Dedifferentiated amniotic fluid mesenchymal stem cell (primary cell): ENCODE results near the gene C1GALT1.
A peak's percentile ranks its signal among the peaks of the same experiment; 100 is the strongest.
"Not testable (repeated sequence)": the region's sequence is repeated elsewhere in the genome, so short reads cannot be mapped to it uniquely, and the experiment has no call there.

ENCODE experiments used
- DNase-seq: peaks from one replicate; pipeline ENCODE4 v3.0.0-alpha.2; 2016; ENCODE audit errors: extremely low spot score

C1GALT1 gene

GRCh38 chr7:7182156-7183060 is at the start of gene C1GALT1:
TSS of gene C1GALT1 (plus strand) at chr7:7182544. CDS start at chr7:7234320, 51,776 bp downstream.
- DNase-seq = peak; percentile 94

DNA sequence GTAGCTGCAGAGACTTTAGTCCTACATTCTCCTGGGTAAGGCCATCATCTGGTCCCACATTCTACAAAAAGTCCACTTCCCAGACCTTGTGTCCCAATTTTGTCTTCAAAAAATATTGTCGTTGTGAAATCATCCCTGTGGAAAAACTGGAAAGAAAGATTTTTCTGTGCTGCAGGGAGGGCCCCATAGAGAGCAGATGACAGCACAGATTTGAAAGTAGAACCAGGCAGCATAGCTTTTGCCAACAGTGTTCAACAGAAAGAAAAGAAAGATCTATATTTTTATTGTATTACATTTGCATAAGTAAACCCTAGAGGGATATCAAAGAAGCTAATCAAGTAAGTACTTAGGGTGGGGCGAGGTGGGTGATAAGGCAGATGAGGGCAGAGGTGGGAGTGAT is 48.3 kb upstream of the C1GALT1 start:
- DNase-seq = no peak

GRCh38 chr7:7135074-7135473 is 47.3 kb upstream of the C1GALT1 start:
- DNase-seq = no peak

DNA sequence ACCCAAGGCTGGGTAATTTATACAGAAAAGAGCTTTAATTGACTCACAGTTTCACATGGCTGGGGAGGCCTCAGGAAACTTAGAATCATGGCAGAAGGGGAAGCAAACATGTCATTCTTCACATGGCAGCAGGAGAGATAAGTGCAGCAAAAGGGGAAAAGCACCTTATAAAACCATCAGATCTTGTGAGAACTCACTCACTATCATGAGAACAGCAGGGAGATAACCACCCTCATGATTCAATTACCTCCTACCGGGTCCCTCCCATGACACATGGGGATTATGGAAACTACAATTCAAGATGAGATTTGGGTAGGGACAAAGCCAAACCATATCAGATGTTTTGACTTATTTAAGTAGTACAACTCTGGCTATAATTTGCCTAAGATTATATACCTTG is 46.4 kb upstream of the C1GALT1 start:
- not testable (repeated sequence) for DNase-seq

GRCh38 chr7:7136466-7137381 is 45.6 kb upstream of the C1GALT1 start:
- no peak for DNase-seq

GRCh38 chr7:7138897-7139296 is 43.4 kb upstream of the C1GALT1 start:
- no peak for DNase-seq

GRCh38 chr7:7143404-7143803 is 38.9 kb upstream of the C1GALT1 start:
- DNase-seq = not testable (repeated sequence)

DNA sequence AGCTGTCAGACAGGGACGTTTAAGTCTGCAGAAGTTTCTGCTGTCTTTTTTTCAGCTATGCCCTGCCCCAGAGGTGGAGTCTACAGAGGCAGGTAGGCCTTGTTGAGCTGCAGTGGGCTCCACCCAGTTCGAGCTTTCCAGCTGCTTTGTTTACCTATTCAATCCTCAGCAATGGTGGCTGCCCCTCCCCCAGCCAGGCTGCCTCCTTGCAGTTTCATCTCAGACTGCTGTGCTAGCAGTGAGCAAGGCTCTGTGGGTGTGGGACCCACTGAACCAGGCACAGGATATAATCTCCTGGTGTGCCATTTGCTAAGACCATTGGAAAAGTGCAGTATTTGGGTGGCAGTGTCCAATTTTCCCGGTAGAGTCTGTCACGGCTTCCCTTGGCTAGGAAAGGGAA is 37.2 kb upstream of the C1GALT1 start:
- not testable (repeated sequence) for DNase-seq

DNA sequence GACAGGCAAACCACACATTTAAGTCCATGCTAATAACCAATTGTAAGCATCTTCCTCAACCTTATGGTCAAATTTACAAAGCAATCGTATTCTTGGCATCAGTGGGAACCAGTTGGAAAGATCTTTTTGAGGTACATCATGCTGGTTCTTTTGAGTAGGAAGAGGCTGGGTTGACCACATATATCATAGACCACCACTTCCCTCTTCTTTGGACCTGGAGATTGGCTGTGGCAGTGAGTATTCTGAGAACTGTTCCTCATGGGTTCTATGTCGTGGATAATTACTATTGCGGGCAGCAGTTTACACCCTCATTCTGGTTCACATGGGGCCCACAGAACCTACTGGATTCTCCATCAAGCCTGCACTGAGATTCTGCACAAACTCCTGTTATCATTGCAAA is 35.5 kb upstream of the C1GALT1 start:
- no peak for DNase-seq

- DNase-seq = no peak
These were observed 33.4 kb upstream of the C1GALT1 start for GRCh38 chr7:7148798-7149481.

DNA sequence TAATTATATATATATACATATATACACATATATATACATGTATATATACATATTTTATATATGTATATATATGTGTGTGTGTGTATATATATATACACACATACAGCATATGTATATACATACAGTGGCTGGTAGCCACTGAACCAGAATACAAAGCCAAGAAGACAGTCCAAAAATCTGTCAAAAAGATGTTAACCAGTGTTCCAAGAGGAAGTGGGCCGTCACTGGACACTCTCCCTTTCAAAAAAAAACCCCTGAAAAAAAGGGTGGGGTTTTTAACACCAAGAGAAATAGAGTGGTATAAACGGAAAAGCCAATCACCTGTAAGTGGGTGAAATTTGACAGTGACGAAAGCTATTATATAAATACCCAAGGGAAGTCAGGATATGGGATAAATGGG is 31.1 kb upstream of the C1GALT1 start:
- DNase-seq = no peak

- no peak for DNase-seq
These were observed 30.5 kb upstream of the C1GALT1 start for GRCh38 chr7:7151865-7152264.

DNA sequence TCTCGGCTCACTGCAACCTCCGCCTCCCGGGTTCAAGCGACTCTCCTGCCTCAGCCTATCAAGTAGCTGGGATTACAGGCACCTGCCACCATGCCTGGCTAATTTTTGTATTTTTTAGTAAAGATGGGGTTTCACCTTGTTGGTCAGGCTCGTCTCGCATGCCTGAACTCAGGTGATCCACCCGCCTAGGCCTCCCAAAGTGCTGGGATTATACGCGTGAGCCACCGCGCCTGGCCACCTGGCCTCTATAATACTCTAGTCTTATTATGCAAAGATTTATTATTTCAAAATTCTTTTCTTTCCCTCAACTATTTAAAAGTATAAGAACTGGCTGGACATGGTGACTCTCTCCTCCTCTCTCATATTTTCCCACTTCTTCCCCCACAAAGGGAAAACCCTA is 30.0 kb upstream of the C1GALT1 start:
- no peak for DNase-seq

DNA sequence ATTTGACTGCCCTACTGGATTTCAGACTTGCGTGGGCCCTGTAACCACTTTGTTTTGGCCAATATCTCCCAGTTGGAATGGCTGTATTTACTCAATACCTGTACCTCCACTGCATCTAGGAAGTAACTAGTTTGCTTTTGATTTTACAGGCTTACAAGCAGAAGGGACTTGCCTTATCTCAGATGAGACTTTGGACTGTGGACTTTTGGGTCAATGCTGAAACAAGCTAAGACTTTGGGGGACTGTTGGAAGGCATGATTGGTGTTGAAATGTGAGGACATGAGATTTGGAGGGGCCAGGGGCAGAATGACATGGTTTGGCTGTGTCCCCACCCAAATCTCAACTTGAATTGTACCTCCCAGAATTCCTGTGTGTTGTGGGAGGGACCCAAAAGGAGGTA is 28.0 kb upstream of the C1GALT1 start:
- DNase-seq = not testable (repeated sequence)

DNA sequence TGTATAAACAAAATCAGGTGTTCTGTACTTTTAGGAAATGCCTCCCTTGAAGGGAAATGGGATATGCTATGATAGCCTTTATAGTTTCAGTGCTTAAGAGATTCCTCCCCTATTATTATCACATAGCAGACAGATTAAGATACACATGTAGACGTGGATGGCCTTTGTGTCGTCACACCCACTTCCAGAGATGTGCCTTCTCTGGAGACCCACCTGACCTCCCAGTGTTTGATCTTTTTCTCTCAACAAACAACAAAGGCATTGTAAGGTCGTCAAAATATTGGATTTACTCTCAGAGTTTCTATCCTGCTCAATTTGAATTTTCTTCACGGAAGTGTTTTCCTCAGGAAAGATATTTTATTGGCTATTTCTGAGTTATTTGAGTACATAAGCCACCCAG is 25.7 kb upstream of the C1GALT1 start:
- DNase-seq = no peak

DNA sequence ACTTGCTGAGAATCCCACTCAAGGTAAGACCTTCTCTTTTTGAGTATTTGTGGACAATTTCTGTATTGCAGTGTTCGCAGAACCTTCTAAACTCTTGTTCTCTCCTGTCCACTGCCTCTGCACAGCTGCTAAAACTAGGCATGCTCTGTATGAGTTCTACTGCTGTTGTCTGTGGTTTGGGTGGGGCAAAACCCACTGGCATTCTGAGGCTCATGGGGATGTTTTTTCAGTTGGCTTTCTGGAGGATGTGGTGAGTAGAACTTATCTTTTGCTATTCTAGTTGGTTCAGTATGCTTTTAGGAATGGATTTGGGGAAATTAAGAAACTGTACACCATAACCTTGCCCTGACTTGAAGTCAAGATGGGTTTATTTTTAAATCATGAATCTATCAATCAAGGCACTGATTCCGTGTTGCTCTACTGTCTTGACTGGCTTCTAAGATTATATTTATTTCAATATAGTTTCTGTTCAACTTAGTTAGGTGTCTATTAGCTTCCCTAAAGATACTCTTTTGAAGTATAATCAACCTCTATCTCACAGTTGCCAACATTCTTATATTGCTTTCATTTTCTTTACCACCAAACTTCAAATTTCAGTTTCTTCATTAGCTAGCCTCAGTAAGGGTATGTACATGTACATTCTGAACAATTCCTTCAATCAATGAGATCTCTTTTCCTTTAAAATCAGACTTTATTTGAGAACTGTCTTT is 25.0 kb upstream of the C1GALT1 start:
- peak; percentile 79 for DNase-seq

- peak; percentile 81 for DNase-seq
These were observed 24.5 kb upstream of the C1GALT1 start for GRCh38 chr7:7157887-7158271.

DNA sequence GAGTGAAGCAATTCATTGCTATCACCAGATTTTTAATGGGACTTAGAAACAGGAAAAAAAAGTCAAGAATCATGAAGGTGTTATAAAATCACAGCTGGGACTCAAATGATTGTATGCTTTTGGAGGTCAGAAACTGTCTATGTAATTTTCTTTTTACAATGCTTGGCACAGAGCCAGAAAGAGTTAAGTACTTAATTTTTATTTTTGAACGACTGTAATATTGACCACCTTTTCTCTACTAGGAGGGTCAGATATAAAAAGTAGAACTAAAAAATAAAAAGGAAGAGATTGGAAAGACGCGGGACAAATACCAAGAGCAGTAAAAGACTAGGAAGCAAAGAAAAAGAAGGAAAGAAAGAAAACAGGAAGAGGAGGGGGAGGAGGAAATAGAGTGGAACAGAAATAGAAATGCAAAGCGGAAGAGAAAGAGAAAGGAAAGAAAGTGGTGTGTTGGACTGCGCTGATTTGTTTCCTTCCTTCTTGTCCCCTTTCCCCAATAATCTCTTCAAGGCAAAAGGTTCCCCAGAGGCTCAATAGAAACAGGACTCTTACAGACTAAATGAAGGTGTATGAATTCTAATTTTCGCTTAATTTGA is 23.2 kb upstream of the C1GALT1 start:
- DNase-seq = no peak

- no peak for DNase-seq
These were observed 17.8 kb upstream of the C1GALT1 start for GRCh38 chr7:7164591-7164990.

GRCh38 chr7:7165372-7165771 is 17.0 kb upstream of the C1GALT1 start:
- no peak for DNase-seq

GRCh38 chr7:7166318-7166717 is 16.0 kb upstream of the C1GALT1 start:
- DNase-seq = no peak
